ENCODE results near the gene MAGEA2. TPM values are rescaled to one million over a fixed set of nuclear protein-coding genes. Genes with fewer than 3 reads are reported as not detected.

The MAGEA2 gene
- polyA plus RNA-seq, 1 of the 3 experiments (the other 2 are of a cell fraction), result 55.9 TPM

Other genes with a start within 250 kb of the MAGEA2 start
- 0.02 and 0.03 TPM in 2 replicates for gene GABRQ, start 115.9 kb downstream of the MAGEA2 start, polyA plus RNA-seq (2012; rRNA removed)
- 84.2 and 107 TPM in 2 replicates for gene MAGEA3, start 55.0 kb downstream of the MAGEA2 start, polyA plus RNA-seq (2012; rRNA removed)
- not detected in 2 replicates for gene CSAG2, start 44.6 kb downstream of the MAGEA2 start, polyA plus RNA-seq (2012; rRNA removed)
- 17.1 and 29.5 TPM in 2 replicates for gene MAGEA2B, start 39.2 kb downstream of the MAGEA2 start, polyA plus RNA-seq (2012; rRNA removed)
- gene CSAG1, start 20.1 kb downstream of the MAGEA2 start, polyA plus RNA-seq (2012; rRNA removed), result 55.1 and 55.8 TPM in 2 replicates
- 81.1 and 104 TPM in 2 replicates for gene MAGEA12, start 20.1 kb downstream of the MAGEA2 start, polyA plus RNA-seq (2012; rRNA removed)
- gene CSAG3, start 5.4 kb upstream of the MAGEA2 start, polyA plus RNA-seq (2012; rRNA removed), result 72.2 and 115 TPM in 2 replicates
- gene MAGEA6, start 15.8 kb upstream of the MAGEA2 start, polyA plus RNA-seq (2012; rRNA removed), result 63.1 and 78.8 TPM in 2 replicates
- 41.1 and 46.6 TPM in 2 replicates for gene CETN2, start 76.9 kb upstream of the MAGEA2 start, polyA plus RNA-seq (2012; rRNA removed)
- gene NSDHL, start 77.2 kb upstream of the MAGEA2 start, polyA plus RNA-seq (2012; rRNA removed), result 24.8 and 26.3 TPM in 2 replicates
- 10.3 and 10.6 TPM in 2 replicates for gene ZNF185, start 144.2 kb upstream of the MAGEA2 start, polyA plus RNA-seq (2012; rRNA removed)
- gene PNMA5, start 240.3 kb upstream of the MAGEA2 start, polyA plus RNA-seq (2012; rRNA removed), result not detected in 2 replicates